Lung (tissue), 12 donors: ENCODE data around the gene FLT1. TPM values are rescaled to one million over a fixed set of nuclear protein-coding genes. Genes with fewer than 3 reads are reported as not detected.

Source experiments
- ATAC-seq: fragments of 200-7000 bp; cut with Tn5 transposase; one replicate; pipeline ENCODE4 v1.9.1; 2020; ENCODE audit warnings: moderate number of reproducible peaks; ENCODE audit not compliant: insufficient read depth, low FRiP score
- DNase-seq, 3 donors: peaks; one replicate each; pipeline ENCODE4 v3.0.0-alpha.2; 2013 to 2017
- H3K27ac ChIP-seq, 2 donors: one replicate each; pipeline ENCODE4 v1.5.1; 2013; ENCODE audit warnings: mild to moderate bottlenecking in 2 of 2, moderate library complexity in 2 of 2, control low read depth in 1 of 2, inconsistent platforms in 1 of 2, low read depth in 1 of 2, low read length in 1 of 2
- H3K27me3 ChIP-seq, 3 donors: one replicate each; pipeline ENCODE4 v1.5.1; 2013; ENCODE audit warnings: low read length in 2 of 3; ENCODE audit not compliant: control insufficient read depth in 3 of 3, insufficient read depth in 3 of 3
- H3K36me3 ChIP-seq, 4 donors: one replicate each; pipeline ENCODE4 v1.5.1; 2013; ENCODE audit warnings: low read length in 4 of 4, mild to moderate bottlenecking in 1 of 4, moderate library complexity in 1 of 4; ENCODE audit not compliant: control insufficient read depth in 4 of 4, insufficient read depth in 4 of 4
- H3K4me1 ChIP-seq, 5 donors: one replicate each; pipeline ENCODE4 v1.5.1; 2013; ENCODE audit warnings: low read length in 5 of 5, mild to moderate bottlenecking in 2 of 5, moderate library complexity in 1 of 5; ENCODE audit not compliant: control insufficient read depth in 5 of 5, insufficient read depth in 5 of 5
- H3K4me3 ChIP-seq: one replicate; pipeline ENCODE4 v1.5.1; 2013; ENCODE audit warnings: mild to moderate bottlenecking, control low read depth, moderate library complexity
- H3K9ac ChIP-seq, 2 donors: one replicate each; pipeline ENCODE4 v1.5.1; 2013; ENCODE audit warnings: low read length in 2 of 2, control low read depth in 1 of 2; ENCODE audit not compliant: insufficient read depth in 1 of 2
- H3K9me3 ChIP-seq, 4 donors: one replicate each; pipeline ENCODE4 v1.5.1; 2013; ENCODE audit warnings: low read length in 3 of 4, mild to moderate bottlenecking in 1 of 4, moderate library complexity in 1 of 4; ENCODE audit not compliant: control insufficient read depth in 4 of 4, insufficient read depth in 3 of 4
- WGBS, 2 donors: extraction: QIAGEN DNeasy Blood & Tissue Kit; methylation state at CpG; one replicate each; pipeline ENCODE4 v1.1.7; 2013; 5-methylcytosine and 5-hydroxymethylcytosine counted together
- polyA plus RNA-seq, 2 donors: library from polyadenylated mRNA; stranded (reverse); fragments of 200-250 nt; gene quantifications; one replicate each; pipeline ENCODE4 v1.2.1, GENCODE V29; 2013
- total RNA-seq, 2 donors: library from RNA; depleted of rRNA in 1 of 2; stranded (reverse); fragments of >200 nt in 1 of 2; gene quantifications; one replicate each; pipeline ENCODE4 v1.2.1, GENCODE V29; 2014 to 2021
- TF ChIP-seq, protein P1 (sequence below): IDR thresholded peaks from 2 replicates; pipeline ENCODE4 v1.5.1; 2012; ENCODE audit warnings: mild to moderate bottlenecking; ENCODE audit errors: control extremely low read depth, extremely low read depth
- donor health status: control.
- donor health status: control.
- donor health status: Bipolar disorder and iron deficiency.
- donor health status: healthy.
- donor health status: DM: yes; HTN: yes; CAD: no.

Gene FLT1
- total and polyA plus RNA-seq, 4 donors = 4.7 to 71.3 (median 42.2) TPM

DNA sequence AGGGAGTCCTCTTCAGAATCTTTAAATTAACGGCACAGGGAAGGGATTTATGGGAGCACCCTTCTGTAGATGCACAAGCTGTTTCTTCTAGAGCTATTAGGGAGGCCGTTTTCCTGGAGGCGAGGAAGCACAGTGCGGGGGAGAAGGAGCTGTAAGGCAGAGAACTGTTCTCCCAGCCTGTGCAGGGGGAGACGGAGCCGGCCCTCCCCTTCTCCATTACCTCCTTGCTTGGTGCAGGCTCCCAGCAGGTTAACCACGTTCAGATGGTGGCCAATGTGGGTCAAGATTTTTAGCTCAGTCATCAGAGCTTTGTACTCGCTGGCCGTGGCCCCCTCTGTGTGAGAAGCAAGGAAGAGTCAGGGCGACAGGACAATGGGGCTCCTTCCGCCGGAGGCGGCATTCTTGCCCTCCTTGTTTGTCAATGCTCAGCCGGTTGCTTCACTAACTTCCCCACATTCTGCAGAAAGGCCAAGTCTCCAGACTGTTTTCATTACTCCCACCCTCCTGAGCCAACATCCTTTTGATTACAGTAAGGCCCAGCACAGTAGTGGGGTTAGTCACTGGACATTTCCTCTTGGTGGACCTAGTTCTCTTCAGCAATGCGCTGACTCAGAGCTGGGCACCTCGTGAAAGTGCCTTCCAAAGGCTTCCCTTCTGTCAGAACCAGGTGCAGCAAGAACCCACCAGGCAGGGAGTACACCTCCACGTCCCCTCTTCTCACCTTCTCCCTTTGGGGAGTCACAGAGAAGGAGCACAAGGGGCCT is 165.4 kb downstream of the FLT1 start:
- H3K36me3 ChIP-seq = no peaks in the 10 kb centered on the region
- 56 to 64% methylated on average over 17 of the region's 17 CpGs for WGBS, 2 donors
- H3K27me3 ChIP-seq = no peaks in the 10 kb centered on the region
- no peak overlapping the region for H3K27ac ChIP-seq
- H3K4me3 ChIP-seq = no peak overlapping the region
- H3K4me1 ChIP-seq = peaks cover 0 to 13% (median 9%) of the 10 kb centered on the region in 5 donors
- peak; percentile 80 for ATAC-seq
- peak; percentile 67 to 93 (median 83) for DNase-seq
- no peaks in the 10 kb centered on the region for H3K9me3 ChIP-seq
- no peak overlapping the region for H3K9ac ChIP-seq
- TF ChIP-seq, protein P1, sequence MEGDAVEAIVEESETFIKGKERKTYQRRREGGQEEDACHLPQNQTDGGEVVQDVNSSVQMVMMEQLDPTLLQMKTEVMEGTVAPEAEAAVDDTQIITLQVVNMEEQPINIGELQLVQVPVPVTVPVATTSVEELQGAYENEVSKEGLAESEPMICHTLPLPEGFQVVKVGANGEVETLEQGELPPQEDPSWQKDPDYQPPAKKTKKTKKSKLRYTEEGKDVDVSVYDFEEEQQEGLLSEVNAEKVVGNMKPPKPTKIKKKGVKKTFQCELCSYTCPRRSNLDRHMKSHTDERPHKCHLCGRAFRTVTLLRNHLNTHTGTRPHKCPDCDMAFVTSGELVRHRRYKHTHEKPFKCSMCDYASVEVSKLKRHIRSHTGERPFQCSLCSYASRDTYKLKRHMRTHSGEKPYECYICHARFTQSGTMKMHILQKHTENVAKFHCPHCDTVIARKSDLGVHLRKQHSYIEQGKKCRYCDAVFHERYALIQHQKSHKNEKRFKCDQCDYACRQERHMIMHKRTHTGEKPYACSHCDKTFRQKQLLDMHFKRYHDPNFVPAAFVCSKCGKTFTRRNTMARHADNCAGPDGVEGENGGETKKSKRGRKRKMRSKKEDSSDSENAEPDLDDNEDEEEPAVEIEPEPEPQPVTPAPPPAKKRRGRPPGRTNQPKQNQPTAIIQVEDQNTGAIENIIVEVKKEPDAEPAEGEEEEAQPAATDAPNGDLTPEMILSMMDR = no peak

GRCh38 chr13:28328271-28328607 is 166.7 kb downstream of the FLT1 start:
- ATAC-seq = no peak
- no peaks in the 10 kb centered on the region for H3K9me3 ChIP-seq
- H3K36me3 ChIP-seq = no peaks in the 10 kb centered on the region
- H3K4me1 ChIP-seq = peaks cover 0 to 13% (median 9%) of the 10 kb centered on the region in 5 donors
- no peaks in the 10 kb centered on the region for H3K27me3 ChIP-seq
- WGBS, 2 donors = 77 to 85% methylated on average over 8 of the region's 8 CpGs
- no peak overlapping the region for H3K27ac ChIP-seq
- TF ChIP-seq, protein P1 = no peak
- no peak overlapping the region for H3K9ac ChIP-seq
- H3K4me3 ChIP-seq = no peak overlapping the region
- DNase-seq = no peak

GRCh38 chr13:28327373-28328270 is 167.3 kb downstream of the FLT1 start:
- Histone ChIP-seq H3K9me3 (no peaks in the 10 kb centered on the region), H3K4me1 (peaks cover 0 to 13% (median 9%) of the 10 kb centered on the region in 5 donors), H3K27ac (no peak overlapping the region), H3K4me3 (no peak overlapping the region), H3K27me3 (no peaks in the 10 kb centered on the region), H3K9ac (no peak overlapping the region), H3K36me3 (no peaks in the 10 kb centered on the region)
- TF ChIP-seq, protein P1 = no peak
- DNase-seq (peak in 1 of 3 donors; percentile 50), ATAC-seq (no peak)
- 93 to 94% methylated on average over 14 of the region's 14 CpGs for WGBS, 2 donors
